Thymus (tissue), 11 donors: ENCODE measurements around the gene ACTG2. TPM values are rescaled to one million over a fixed set of nuclear protein-coding genes. Genes with fewer than 3 reads are reported as not detected.
A peak's percentile ranks its signal among the peaks of the same experiment; 100 is the strongest.

Source experiments
- DNase-seq, 9 donors: peaks; one replicate each; pipeline ENCODE4 v3.0.0-alpha.2; 2013; ENCODE audit warnings: low spot score in 9 of 9, low read depth in 6 of 9, missing footprints in 1 of 9
- H3K27ac ChIP-seq, 2 donors: one replicate each; pipeline ENCODE4 v1.5.1; 2013; ENCODE audit warnings: control low read depth in 1 of 2, low read depth in 1 of 2, low read length in 1 of 2, mild to moderate bottlenecking in 1 of 2, moderate library complexity in 1 of 2
- H3K27me3 ChIP-seq, 2 donors: one replicate each; pipeline ENCODE4 v1.5.1; 2013; ENCODE audit warnings: low read length in 1 of 2; ENCODE audit not compliant: control insufficient read depth in 2 of 2, insufficient read depth in 1 of 2
- H3K36me3 ChIP-seq, 2 donors: one replicate each; pipeline ENCODE4 v1.5.1; 2013; ENCODE audit warnings: low read length in 1 of 2, mild to moderate bottlenecking in 1 of 2, moderate library complexity in 1 of 2; ENCODE audit not compliant: control insufficient read depth in 2 of 2, insufficient read depth in 2 of 2
- H3K4me1 ChIP-seq, 2 donors: one replicate each; pipeline ENCODE4 v1.5.1; 2013; ENCODE audit warnings: low read length in 2 of 2; ENCODE audit not compliant: control insufficient read depth in 2 of 2, insufficient read depth in 2 of 2
- H3K4me3 ChIP-seq, 2 donors: one replicate each; pipeline ENCODE4 v1.5.1; 2013; ENCODE audit warnings: low read length in 2 of 2, control low read depth in 1 of 2, mild to moderate bottlenecking in 1 of 2
- H3K9me3 ChIP-seq, 2 donors: one replicate each; pipeline ENCODE4 v1.5.1; 2013; ENCODE audit warnings: low read length in 1 of 2, mild to moderate bottlenecking in 1 of 2; ENCODE audit not compliant: control insufficient read depth in 2 of 2, insufficient read depth in 1 of 2
- WGBS: extraction: QIAGEN DNeasy Blood & Tissue Kit; methylation state at CpG from one replicate; pipeline ENCODE4 v1.1.7; 2013; 5-methylcytosine and 5-hydroxymethylcytosine counted together
- polyA plus RNA-seq: library from polyadenylated mRNA; stranded (reverse); fragments of 200-250 nt; gene quantifications from one replicate; pipeline ENCODE4 v1.2.3, GENCODE V29; 2013
- total RNA-seq: library from RNA; stranded (reverse); fragments of 120-200 nt; gene quantifications from one replicate; pipeline ENCODE4 v1.2.4, GENCODE V29; 2013
- donor health status: healthy.

ACTG2 gene
- total and polyA plus RNA-seq, 2 donors, result 0.61 to 45.1 TPM

DNA sequence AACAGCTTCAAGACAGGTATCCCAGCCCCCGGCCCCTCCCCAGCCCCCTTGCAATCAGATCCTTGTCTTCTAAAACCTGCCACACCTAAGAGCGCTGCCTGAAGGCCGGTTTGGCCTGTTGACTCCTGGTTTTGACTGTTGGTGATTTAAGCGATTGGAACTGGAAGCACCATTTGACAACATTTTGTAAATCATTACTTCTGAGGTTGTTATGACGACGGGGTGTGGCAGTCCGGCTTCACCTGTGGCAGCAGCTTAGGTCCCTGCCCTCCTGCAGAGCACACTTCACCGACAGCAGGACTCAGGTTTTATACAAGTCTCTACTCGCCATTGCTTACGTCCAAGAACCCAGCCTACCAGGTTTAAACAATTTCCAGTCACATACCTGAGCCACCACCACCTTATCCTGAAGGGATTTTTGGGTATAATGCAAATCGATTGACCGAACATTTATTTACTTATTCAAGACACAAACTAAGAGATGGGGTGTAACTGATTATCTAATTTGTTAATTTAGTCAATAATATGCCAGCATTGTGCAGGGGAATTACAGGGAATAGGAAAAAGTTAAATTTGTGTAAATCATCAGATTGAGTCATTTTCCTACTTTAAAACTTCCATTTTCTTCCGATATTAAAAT, 33.2 kb downstream of the ACTG2 start:
- peak in 1 of 9 donors; percentile 22 for DNase-seq
- H3K27ac ChIP-seq, result peak overlapping the region in 1 of 2 donors; percentile 96
- peaks cover 0 to 9% of the 10 kb centered on the region in 2 donors for H3K36me3 ChIP-seq
- H3K4me1 ChIP-seq, result peaks cover 17 to 21% of the 10 kb centered on the region in 2 donors
- 86% methylated on average over 13 of the region's 13 CpGs for WGBS
- no peaks in the 10 kb centered on the region for H3K9me3 ChIP-seq
- H3K27me3 ChIP-seq, result peaks cover 0 to 3% of the 10 kb centered on the region in 2 donors
- peak overlapping the region; percentile 73 to 90 for H3K4me3 ChIP-seq

DNA sequence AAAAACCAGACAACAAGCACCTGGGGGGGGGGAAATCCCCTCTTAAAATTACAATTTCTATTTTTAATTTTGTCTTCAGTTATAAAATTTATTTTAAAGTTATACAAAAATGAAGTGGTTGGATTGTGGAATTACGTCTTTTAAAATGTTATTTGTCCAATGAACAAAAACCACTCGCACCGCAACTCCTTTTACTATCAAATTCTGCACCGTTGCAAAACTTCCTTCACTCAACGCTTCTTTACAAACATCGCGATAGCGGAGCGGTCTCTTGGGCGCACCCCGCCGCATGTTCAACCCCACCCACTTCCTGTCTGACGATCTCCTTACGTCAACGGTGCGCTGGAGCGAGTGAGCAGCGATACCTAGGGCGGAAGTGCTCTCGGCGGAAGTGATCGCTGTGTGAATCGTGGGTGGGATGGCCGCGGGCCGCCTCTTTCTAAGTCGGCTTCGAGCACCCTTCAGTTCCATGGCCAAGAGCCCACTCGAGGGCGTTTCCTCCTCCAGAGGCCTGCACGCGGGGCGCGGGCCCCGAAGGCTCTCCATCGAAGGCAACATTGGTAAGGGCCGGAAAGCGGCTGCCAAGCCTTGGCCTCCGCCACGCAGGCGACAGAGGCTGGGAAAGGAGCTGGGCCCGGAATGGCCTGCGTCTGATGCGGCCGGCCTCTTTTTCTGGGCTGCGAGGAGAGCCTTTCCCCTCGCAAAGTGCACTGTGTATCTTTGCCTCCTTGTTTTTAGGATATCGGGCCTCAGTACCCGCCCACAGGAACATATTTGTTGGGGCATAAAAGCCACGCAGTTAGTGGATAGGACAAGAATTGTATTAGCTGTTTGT, 33.9 kb downstream of the ACTG2 start, which contains the start of gene DGUOK:
DGUOK (plus strand) TSS at position 388 of the 835 bp plus-strand sequence; CDS start at position 419, 31 bp downstream.
- H3K9me3 ChIP-seq, result no peaks in the 10 kb centered on the region
- WGBS, result under 1% methylated on average over 50 of the region's 50 CpGs
- peak within 1 kb of the TSS; percentile 96 to 97 for H3K27ac ChIP-seq
- peaks cover 0 to 14% of the 10 kb centered on the region in 2 donors for H3K36me3 ChIP-seq
- H3K4me3 ChIP-seq, result peak within 1 kb of the TSS; percentile 73 to 90
- no peaks in the 10 kb centered on the region for H3K27me3 ChIP-seq
- peaks cover 17 to 21% of the 10 kb centered on the region in 2 donors for H3K4me1 ChIP-seq
- DNase-seq, result peak; percentile 94 to 100 (median 99)

DNA sequence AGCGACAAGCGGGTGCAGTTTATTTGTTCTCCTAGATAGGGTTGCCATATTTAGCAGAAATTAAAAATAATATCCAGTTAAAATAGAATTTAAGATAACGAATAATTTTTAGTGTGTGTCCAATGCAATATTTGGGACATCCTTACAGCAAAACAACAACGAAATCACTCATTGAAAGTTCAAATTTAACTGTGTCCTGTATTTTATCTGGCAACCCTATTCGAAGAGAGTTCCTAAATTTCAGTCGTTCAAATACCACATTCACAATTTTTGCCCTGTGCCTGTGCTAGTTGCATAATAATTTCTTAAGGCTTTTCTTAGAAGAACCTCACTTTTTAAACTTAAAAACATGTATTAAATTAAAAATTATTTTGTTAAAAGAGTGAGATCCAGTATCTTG, 34.5 kb downstream of the ACTG2 start:
- 26% methylated on average over 6 of the region's 6 CpGs for WGBS

DNA sequence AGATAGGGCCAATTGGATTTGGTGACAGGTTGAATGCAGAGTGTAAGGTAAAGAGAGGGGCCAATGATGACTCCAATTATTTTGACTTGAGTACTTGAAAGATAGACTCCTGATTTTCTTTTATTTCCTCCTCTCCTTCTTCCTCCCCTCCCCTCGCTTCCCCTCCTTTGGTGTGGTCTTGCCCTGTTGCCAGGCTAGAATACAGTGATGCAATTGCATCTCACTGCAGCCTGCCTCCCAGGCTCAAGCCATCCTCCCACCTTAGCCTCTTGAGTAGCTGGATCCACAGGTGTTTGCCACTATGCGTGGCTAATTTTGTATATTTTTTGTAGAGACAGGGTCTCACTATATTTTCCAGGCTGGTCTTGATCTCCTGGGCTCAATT, 36.1 kb downstream of the ACTG2 start:
- peaks cover 6 to 33% of the 10 kb centered on the region in 2 donors for H3K36me3 ChIP-seq
- 68% methylated on average over 2 of the region's 2 CpGs for WGBS
- H3K27ac ChIP-seq, result no peak overlapping the region
- H3K4me1 ChIP-seq, result peaks cover 17 to 21% of the 10 kb centered on the region in 2 donors
- H3K27me3 ChIP-seq, result no peaks in the 10 kb centered on the region
- no peaks in the 10 kb centered on the region for H3K9me3 ChIP-seq
- no peak overlapping the region for H3K4me3 ChIP-seq
- no peak for DNase-seq

More for the DNA sequence above, 34.5 kb downstream of the ACTG2 start:
- peak overlapping the region; percentile 96 to 97 for H3K27ac ChIP-seq
- no peaks in the 10 kb centered on the region for H3K27me3 ChIP-seq
- peaks cover 3 to 21% of the 10 kb centered on the region in 2 donors for H3K36me3 ChIP-seq
- H3K9me3 ChIP-seq, result no peaks in the 10 kb centered on the region
- peak overlapping the region; percentile 73 to 90 for H3K4me3 ChIP-seq
- no peak for DNase-seq
- H3K4me1 ChIP-seq, result peaks cover 17 to 21% of the 10 kb centered on the region in 2 donors

DNA sequence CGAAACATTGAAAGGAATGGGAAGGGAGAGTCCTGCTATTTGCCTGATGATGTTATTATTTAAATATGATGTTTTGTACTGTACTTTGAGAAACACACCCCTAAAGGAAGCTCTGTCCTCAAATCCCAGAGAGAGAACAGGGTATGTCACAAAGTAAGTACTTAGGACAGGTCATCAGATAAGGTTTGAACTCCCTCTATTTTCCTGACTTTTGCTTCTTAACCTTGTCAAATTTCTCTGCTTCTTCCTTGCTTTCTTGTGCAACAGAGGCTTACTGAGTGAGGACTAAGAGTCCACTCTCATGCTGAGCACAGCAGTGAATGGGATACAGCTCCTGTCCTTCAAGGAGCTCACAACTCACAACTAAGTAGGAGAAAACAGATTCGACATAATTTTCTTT, 37.6 kb downstream of the ACTG2 start:
- H3K9me3 ChIP-seq, result no peaks in the 10 kb centered on the region
- H3K27me3 ChIP-seq, result no peaks in the 10 kb centered on the region
- WGBS, result 74% methylated on average over 2 of the region's 2 CpGs
- DNase-seq, result no peak
- H3K27ac ChIP-seq, result no peak overlapping the region
- H3K4me3 ChIP-seq, result no peak overlapping the region
- H3K4me1 ChIP-seq, result peaks cover 17 to 21% of the 10 kb centered on the region in 2 donors
- H3K36me3 ChIP-seq, result peaks cover 6 to 38% of the 10 kb centered on the region in 2 donors

DNA sequence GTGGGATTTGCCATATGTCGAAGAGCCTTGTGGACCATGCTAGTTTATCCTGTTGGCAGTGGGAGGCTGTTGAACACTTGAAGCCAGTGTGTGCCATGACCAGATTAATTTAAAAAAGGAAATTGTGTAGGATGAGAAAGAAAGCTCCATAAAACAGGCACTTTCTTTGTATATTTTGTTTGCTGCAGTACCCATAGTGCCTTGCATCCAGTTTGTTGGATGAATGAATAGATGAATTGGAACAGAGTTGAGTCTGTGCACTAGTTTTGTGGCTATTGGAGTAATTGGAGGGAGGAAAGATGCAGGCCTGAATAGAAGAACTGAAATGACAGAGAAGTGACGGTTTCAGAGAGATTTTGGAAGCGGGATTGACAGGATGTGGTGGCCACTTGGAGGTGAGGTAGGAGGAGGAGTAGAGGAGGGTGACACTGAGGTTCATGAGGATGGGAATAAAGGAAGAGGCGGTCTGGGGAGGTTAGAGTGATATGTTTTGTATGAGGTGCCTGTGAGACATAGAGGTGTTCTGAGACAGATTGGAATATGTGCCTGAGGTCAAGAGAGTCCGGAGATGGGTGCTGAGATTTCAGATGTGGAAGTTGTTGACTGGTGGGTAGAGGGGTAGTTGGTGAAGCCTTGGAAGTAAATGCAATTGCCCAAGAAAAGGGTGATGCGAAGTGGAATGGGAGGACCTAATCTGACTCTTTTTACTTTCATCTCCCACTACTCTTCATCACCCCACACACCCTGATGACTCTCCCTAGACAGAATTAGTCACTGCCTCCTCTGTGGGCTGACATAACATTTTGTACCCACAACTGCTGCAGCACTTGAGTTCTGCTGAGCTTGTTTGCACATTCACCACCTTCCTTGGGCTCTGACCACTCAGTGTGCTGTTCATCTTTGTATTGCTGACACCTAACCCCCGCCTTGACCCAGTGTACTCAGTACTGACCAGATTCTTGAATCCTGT, 39.0 kb downstream of the ACTG2 start:
- WGBS, result 89% methylated on average over 7 of the region's 7 CpGs
- DNase-seq, result no peak
- H3K9me3 ChIP-seq, result no peaks in the 10 kb centered on the region
- peaks cover 17 to 18% of the 10 kb centered on the region in 2 donors for H3K4me1 ChIP-seq
- H3K36me3 ChIP-seq, result peaks cover 6 to 50% of the 10 kb centered on the region in 2 donors
- H3K27ac ChIP-seq, result no peak overlapping the region
- no peaks in the 10 kb centered on the region for H3K27me3 ChIP-seq
- H3K4me3 ChIP-seq, result no peak overlapping the region

DNA sequence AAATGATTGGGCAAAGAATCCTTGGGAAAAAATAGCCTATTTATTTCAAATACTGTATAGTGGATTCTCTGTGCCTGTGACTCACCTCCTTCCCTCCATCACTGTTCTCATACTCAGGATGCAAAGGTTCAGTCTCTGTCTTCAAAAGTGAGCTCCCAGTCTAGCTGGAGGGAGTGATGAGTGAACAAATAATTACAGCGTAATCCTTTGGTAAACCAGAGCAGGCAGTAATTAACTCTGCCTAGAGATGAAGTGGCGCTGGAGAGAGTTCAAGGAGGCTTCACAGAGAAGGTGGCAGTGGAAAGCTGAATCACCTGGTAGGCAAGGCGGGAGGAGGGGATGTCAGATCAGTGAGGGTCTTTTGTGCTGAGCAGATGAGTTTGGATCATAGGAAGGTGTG, 40.4 kb downstream of the ACTG2 start:
- no peak overlapping the region for H3K27ac ChIP-seq
- peaks cover 11 to 13% of the 10 kb centered on the region in 2 donors for H3K4me1 ChIP-seq
- whole genome bisulfite sequencing, result 98% methylated on average over 3 of the region's 3 CpGs

DNA sequence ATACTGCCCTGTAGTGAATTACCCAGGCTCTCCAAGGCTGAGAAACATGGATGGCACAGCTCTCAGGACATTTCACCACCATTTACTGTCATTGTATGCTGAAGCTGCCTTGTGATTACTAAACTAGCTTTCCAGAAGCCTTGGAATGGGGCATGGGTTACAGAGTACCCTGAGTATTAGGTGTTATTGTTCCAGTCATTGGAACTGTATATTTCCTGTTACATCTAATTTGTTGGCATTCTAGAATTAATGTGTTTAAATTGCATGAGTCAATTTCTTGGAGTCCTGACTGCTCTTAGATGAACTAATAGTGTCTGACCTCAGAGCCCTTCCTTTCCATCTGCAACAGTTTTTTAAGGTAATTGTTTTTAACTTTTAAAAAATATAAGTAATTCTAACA, 42.8 kb downstream of the ACTG2 start:
- Histone ChIP-seq H3K27ac (no peak overlapping the region), H3K4me1 (peaks cover 3 to 6% of the 10 kb centered on the region in 2 donors), H3K9me3 (no peaks in the 10 kb centered on the region), H3K27me3 (no peaks in the 10 kb centered on the region), H3K36me3 (peaks cover 6 to 60% of the 10 kb centered on the region in 2 donors), H3K4me3 (no peak overlapping the region)
- DNase-seq, result no peak

More for the DNA sequence above, 40.4 kb downstream of the ACTG2 start:
- no peak overlapping the region for H3K4me3 ChIP-seq
- no peaks in the 10 kb centered on the region for H3K9me3 ChIP-seq
- no peaks in the 10 kb centered on the region for H3K27me3 ChIP-seq
- DNase-seq, result no peak
- H3K36me3 ChIP-seq, result peaks cover 6 to 54% of the 10 kb centered on the region in 2 donors
